ENCODE data around the gene MTM1. TPM values are rescaled to one million over a fixed set of nuclear protein-coding genes. Genes with fewer than 3 reads are reported as not detected.

The MTM1 gene
- total RNA-seq, 4 donors from 2014 or later = 13.5 to 27.2 (median 17.8) TPM

DNA sequence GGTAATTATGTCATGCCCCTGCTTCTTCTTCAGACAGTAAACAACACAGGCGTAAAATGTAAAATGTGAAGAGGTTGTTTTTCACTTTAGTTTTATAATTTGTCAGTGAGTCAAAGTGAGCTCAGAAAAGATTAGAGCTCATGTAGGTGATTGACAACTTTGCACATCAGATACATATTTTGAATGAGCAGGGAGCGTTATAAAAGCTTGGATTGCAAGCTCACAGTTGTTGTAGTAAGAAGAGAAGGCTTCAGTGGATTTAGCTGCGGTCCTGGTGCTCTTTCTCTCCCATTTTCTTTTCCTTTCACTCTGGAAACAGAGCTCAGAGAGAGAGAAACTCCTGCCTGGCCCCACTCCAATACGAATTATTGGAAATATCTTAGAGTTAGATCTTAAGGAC lies 151.2 kb downstream of the MTM1 start:
- Histone ChIP-seq H3K27me3 (no peaks in the 10 kb centered on the region), H3K36me3 (no peaks in the 10 kb centered on the region), H3K4me1 (peaks cover 0 to 6% (median 0%) of the 10 kb centered on the region in 4 donors), H3K4me3 (no peak overlapping the region), H3K27ac (no peak overlapping the region), H3K9me3 (no peaks in the 10 kb centered on the region)
- TF ChIP-seq, protein P1, sequence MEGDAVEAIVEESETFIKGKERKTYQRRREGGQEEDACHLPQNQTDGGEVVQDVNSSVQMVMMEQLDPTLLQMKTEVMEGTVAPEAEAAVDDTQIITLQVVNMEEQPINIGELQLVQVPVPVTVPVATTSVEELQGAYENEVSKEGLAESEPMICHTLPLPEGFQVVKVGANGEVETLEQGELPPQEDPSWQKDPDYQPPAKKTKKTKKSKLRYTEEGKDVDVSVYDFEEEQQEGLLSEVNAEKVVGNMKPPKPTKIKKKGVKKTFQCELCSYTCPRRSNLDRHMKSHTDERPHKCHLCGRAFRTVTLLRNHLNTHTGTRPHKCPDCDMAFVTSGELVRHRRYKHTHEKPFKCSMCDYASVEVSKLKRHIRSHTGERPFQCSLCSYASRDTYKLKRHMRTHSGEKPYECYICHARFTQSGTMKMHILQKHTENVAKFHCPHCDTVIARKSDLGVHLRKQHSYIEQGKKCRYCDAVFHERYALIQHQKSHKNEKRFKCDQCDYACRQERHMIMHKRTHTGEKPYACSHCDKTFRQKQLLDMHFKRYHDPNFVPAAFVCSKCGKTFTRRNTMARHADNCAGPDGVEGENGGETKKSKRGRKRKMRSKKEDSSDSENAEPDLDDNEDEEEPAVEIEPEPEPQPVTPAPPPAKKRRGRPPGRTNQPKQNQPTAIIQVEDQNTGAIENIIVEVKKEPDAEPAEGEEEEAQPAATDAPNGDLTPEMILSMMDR (IDR thresholded peaks at IDR 0.05) = no peak
- TF ChIP-seq POLR2A (IDR thresholded peaks at IDR 0.05) (no peak), EP300 (IDR thresholded peaks at IDR 0.05) (no peak)
- 58 to 78% methylated on average over 4 of the region's 4 CpGs for WGBS, 2 donors
- no peak for DNase-seq (ENCODE audit: low spot score in 2 of 2)

Other genes with a start within 250 kb of the MTM1 start
- 10 to 100 TPM in 1 of 4 donors, 1 to 10 TPM in 3; 8.2 to 16.2 (median 9.2) TPM for gene MAMLD1, start 205.3 kb upstream of the MTM1 start, total RNA-seq
- gene MTMR1, start 124.8 kb downstream of the MTM1 start, total RNA-seq = 10 to 100 TPM in 3 of 4 donors, 1 to 10 TPM in 1; 8.3 to 11.5 (median 11.0) TPM